LoVo (cell line): ENCODE results near the gene SNIP1.
"Not testable (repeated sequence)": the region's sequence is repeated elsewhere in the genome, so short reads cannot be mapped to it uniquely, and the experiment has no call there.

Experiments
- DNase-seq: peaks from one replicate; pipeline ENCODE4 v3.0.0-alpha.2; 2016; ENCODE audit warnings: low spot score

Gene SNIP1

GRCh38 chr1:37559080-37559479 lies 5.0 kb upstream of the SNIP1 start:
- DNase-seq, result no peak

DNA sequence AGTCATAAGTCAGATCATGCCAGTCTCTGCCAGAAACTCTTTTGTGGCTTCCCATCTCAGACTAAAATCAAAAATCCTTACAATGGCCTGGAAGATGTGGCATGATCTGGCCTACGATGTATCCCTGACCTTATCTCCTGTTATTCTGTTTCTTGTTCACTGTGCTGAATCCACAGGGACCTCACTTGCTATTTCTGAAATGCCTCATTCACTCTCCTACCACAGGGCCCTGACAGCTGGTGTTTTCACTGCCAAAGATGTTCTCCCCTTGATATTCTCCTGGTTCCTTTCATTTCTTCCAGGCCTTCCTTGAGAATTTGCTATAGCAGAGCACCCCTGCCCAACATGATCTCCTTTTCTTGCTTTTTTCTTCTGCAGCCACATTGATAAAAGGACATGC lies 4.3 kb upstream of the SNIP1 start:
- no peak for DNase-seq

DNA sequence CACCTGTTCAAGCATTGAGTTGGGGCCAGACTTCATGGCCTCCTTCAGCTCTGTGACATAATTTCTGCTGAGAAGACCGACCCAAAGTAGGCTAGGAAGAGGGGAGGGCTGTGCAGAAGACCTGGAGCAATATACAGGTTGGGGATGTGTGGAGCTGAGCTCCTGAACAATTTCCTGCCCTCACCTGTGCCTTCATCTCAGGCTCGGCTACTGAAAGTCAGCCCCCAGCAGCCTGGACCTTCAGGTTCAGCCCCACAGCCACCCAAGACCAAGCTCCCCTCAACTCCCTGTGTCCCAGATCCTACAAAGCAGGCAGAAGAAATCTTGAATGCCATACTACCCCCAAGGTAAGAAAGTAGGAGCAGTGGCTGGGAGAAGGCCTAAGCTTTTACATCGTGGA lies 3.3 kb upstream of the SNIP1 start:
- DNase-seq, result no peak

DNA sequence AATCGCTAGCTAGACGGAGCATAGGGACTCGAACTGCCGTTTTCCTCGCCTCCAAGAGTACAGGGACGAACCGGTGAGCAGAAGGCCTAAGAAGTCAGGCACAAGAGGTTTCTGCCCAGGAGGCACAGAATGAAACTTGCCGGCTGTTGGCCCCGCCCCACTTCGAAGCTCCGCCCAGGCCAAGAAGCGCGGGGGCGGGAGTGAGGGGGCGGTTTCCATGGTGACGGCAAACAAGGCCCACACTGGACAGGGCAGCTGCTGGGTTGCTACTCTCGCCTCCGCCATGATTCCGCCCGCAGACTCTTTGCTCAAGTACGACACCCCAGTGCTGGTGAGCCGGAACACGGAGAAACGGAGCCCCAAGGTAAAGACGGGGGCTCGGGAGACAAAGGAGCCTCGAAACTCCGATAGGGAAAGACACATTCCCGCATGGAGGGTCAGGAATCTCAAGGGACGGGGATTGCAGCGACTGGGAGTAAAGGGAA lies 2.7 kb upstream of the SNIP1 start, which contains the start of gene DNALI1:
TSS of gene DNALI1 (plus strand) at position 229 of the 485 bp plus-strand sequence. CDS start at position 284, 55 bp downstream.
- DNase-seq, result no peak

- no peak for DNase-seq
Measured at GRCh38 chr1:37553598-37553926, 531 bp downstream of the SNIP1 start.

GRCh38 chr1:37549341-37549740 lies 4.8 kb downstream of the SNIP1 start:
- no peak for DNase-seq

DNA sequence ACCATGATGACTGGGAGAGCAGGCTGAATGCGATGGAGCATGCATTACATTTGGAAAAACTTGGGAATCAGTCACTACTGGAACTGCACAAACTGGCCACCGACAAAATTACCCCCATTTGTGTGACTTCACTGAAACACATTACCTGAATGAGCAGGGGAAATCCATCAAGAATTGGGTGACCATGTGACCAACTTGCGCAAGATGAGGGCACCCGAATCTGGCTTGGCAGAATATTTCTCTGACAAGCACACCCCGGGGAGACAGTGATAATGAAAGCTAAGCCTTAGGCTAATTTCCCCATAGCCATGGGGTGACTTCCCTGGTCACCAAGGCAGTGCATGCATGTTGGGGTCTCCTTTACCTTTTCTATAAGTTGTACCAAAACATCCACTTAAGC lies 9.1 kb downstream of the SNIP1 start:
- DNase-seq, result no peak

DNA sequence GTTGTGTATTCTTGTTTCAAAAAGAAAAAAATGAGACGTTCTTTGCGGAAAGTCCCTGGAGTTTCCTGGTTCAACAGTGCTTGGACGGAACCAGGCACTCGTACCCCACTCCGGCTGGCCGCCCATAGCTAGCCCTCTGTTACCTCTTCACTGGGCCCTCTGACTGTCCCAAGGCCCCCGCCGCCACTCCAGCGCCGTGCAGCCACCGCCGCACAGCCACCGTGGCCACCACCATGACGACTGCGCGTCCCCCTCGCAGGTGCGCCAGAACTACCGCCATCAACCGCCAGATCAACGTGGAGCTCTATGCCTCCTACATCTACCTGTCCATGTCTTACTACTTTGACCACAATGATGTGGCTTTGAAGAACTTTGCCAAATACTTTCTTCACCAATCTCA lies 9.6 kb downstream of the SNIP1 start:
- no peak for DNase-seq

GRCh38 chr1:37540036-37540785 lies 13.9 kb downstream of the SNIP1 start:
- DNase-seq, result no peak

- DNase-seq, result not testable (repeated sequence)
Measured at GRCh38 chr1:37539154-37539553, 14.9 kb downstream of the SNIP1 start.

- DNase-seq, result no peak
Measured at GRCh38 chr1:37537378-37537777, 16.7 kb downstream of the SNIP1 start.

- no peak for DNase-seq
Measured at GRCh38 chr1:37533317-37534093, 20.6 kb downstream of the SNIP1 start.

DNA sequence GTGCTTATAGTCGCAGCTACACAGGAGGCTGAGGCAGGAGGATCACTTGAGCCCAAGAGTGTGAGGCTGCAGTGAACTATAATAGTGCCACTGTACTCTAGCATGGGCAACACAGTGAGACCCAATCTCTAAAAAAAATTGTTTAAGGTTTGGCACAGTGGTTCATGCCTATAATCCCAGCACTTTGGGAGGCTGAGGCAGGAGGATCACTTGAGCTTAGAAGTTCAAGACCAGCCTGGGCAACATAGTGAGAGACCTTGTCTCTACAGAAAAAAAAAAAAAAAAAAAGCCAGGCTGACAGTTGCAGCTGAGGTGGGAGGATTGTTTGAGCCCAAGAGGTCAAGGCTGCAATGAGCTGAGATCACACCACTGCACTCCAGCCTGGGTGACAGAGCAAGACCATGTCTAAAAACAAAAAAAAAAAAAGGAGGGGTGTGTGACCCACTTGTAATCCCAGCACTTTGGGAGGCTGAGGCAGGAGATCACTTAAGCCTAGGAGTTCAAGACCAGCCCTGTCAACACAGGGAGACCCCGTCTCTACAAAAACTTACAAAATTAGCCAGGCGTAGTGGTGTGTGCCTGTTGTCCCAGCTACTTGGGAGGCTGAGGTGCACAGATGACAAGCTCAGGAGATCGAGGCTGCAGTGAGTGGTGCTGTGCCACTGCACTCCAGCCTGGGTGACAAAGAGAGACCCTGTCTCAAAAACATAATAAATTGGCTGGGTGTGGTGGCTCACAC lies 21.5 kb downstream of the SNIP1 start:
- DNase-seq, result not testable (repeated sequence)

DNA sequence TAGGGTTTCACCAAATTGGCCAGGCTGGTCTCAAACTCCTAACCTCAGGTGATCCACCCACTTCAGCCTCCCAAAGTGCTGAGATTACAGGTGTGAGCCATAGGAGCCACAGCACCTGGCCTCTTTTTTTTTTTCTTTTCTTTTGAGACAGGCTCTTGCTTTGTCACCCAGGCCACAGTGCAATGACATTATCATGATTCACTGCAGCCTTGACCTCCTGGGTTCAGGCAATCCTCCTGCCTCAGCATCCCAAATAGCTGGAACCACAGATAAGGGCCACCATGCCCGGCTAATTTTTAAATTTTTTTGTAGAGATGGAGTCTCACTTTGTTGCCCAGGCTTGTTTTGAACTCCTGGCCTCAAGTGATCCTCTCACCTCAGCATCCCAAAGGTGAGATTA lies 24.2 kb downstream of the SNIP1 start:
- DNase-seq, result not testable (repeated sequence)

GRCh38 chr1:37519613-37520012 lies 34.5 kb downstream of the SNIP1 start:
- no peak for DNase-seq

DNA sequence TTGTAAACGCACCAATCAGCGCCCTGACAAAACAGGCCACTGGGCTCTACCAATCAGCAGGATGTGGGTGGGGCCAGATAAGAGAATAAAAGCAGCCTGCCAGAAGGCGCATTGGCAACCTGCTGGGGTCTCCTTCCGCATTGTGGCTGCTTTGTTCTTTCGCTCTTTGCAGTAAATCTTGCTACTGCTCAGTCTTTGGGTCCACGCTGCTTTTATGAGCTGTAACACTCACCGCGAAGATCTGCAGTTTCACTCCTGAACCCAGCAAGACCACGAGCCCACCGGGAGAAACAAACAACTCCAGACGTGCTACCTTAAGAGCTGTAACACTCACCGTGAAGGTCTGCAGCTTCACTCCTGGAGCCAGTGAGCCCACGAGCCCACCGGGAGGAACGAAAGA lies 35.2 kb downstream of the SNIP1 start:
- not testable (repeated sequence) for DNase-seq

GRCh38 chr1:37518241-37518640 lies 35.9 kb downstream of the SNIP1 start:
- DNase-seq, result not testable (repeated sequence)

- DNase-seq, result no peak
Measured at GRCh38 chr1:37517569-37517968, 36.5 kb downstream of the SNIP1 start.

- no peak for DNase-seq
Measured at GRCh38 chr1:37515185-37516034, 38.7 kb downstream of the SNIP1 start.

DNA sequence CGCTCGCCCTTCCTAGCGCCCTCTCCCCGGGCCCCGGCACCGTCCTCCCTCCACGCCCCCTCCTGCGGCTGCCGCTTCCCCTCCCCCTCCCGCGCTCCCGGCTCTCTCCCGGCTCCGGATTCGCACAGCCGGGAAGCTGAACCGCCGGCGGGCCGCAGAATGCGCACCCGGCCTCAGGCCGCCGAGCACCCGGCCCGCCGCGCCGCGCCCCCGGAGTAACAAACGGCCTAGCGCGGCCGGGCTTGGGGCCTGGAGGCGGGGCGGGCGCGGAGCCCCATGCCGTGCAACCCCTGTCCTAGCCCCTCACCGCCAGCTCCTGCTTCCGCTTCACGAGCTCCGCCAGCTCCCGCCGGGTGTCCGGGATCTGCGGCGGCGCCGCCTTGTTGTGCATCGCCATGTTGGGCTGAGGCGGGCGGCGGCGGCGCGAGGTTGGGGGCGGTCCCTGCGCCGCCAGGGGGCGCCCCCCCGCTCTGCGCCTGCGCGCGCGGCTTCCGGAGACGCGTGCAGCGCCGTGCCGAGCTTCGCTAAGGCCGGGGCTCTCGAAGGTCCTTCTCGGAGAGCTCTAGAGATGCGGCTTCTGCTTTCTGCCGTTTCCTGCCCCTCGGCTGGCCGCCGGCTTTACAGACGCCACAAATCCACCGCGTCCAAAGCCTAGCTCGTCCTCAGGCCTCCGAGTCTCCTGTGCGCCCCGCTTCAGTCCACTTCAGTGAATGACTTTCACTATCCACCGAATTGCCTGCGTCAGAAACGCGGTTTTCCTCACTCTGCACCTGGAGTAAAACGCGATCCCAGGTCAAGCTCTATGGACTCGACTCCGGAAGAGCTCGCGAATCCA lies 39.5 kb downstream of the SNIP1 start, which contains the start of gene MEAF6:
TSS of gene MEAF6 (minus strand) at position 417 of the 835 bp plus-strand sequence. CDS start at position 397, 20 bp downstream.
- peak; percentile 83 for DNase-seq
